Ovary (tissue), 3 donors: ENCODE data around the gene IFITM10.
"Not testable (repeated sequence)": the region's sequence is repeated elsewhere in the genome, so short reads cannot be mapped to it uniquely, and the experiment has no call there.

Source experiments
- POLR2A ChIP-seq: fragments of 450-650 bp; IDR thresholded peaks from one replicate; pipeline ENCODE4 v1.6.1; 2017; ENCODE audit warnings: antibody characterized with exemption, mild to moderate bottlenecking, moderate library complexity
- TF ChIP-seq, protein P1 (sequence below), 3 donors: fragments of 450-650 bp in 2 of 3; fragments of 200-600 bp in 1 of 3; IDR thresholded peaks; one replicate each; pipeline versions ENCODE4 v1.5.1 to v1.8.0; 2016 to 2022; ENCODE audit warnings: antibody characterized with exemption in 3 of 3, mild to moderate bottlenecking in 1 of 3
- donor health status: DM: no; HTN: no; CAD: no.

DNA sequence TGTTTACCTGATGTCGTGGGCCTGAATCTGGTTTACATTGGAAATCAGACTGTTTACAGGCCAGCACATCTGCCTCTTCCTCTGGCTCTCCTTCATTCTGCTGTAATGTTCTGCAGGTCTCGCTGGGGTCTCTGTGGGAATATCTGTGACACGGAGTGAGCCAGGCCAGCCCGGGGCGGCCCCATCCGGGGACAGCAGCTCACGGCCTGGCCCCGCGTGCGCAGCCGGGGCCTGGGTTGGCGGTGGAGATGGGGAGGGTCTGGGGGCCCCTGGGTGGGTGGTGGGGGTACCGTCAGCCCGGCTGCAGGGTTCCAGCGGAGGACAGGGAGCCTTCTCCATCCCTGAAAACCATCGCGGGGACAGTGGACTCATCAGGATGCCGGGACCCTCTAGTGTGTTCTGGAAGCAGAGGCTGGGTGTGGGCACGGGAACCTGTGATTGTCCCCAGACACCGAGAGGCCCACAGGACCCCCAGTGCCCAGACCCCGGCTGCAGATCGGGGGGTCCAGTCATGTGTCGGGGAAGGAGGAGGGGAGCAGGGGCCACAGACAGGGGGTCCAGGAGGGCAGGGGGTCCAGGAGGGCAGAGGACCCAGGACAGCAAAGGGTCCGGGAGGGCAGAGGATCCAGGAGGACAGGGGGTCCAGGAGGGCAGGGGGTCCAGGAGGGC lies 66.4 kb downstream of the IFITM10 start:
- TF ChIP-seq, protein P1, sequence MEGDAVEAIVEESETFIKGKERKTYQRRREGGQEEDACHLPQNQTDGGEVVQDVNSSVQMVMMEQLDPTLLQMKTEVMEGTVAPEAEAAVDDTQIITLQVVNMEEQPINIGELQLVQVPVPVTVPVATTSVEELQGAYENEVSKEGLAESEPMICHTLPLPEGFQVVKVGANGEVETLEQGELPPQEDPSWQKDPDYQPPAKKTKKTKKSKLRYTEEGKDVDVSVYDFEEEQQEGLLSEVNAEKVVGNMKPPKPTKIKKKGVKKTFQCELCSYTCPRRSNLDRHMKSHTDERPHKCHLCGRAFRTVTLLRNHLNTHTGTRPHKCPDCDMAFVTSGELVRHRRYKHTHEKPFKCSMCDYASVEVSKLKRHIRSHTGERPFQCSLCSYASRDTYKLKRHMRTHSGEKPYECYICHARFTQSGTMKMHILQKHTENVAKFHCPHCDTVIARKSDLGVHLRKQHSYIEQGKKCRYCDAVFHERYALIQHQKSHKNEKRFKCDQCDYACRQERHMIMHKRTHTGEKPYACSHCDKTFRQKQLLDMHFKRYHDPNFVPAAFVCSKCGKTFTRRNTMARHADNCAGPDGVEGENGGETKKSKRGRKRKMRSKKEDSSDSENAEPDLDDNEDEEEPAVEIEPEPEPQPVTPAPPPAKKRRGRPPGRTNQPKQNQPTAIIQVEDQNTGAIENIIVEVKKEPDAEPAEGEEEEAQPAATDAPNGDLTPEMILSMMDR (IDR thresholded peaks at IDR 0.05), result not testable (repeated sequence)
- not testable (repeated sequence) for TF ChIP-seq POLR2A
